Right hindlimb (tissue), 1 donor: ENCODE measurements around the gene SSTR3.

ENCODE experiments used
- DNase-seq: peaks from one replicate; pipeline ENCODE4 v3.0.0-alpha.2; 2018

Gene SSTR3

DNA sequence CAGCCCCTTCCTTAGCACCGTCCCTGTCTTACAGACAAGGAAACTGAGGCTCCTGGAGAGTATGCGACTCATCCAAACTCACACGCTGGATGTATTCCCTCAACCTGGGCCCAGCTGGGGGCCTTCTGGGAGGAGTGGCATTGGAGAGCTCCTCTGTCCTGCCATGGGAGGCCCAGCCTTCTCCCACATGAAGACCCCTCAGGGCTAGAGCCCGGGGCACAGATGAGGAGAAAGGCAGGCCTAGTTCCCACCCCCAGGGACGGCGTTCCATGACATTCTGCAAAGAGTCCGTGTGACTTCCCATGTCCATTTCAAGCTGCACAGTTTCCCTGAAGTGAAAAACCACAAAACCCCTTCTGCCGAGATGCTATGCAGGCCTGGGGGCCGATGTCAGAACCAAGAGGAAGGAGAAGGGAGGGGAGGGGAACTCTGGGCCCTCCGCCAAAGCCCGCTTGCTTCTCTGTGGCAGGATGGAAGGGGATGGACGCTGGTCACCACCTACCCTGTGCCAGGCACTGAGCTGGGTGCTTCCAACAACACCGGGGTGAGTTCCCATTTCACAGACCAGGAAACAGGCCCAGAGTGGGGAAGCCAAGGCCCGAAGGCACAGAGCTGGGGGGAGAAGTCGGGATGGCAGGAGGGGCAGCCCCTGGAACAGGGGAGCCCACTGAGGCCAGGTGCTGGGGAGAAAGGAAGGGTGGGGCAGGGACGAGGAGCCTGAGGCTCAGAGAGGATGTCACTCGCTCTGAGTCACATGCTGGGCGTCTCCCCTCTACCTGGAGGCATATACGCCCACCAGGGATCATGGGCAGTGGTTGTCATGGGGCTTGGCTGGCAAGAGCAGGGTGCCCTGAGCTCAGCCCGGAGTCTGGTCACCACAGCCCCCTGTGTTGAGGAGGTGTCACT, 16.1 kb upstream of the SSTR3 start:
- DNase-seq = peak; percentile 51

DNA sequence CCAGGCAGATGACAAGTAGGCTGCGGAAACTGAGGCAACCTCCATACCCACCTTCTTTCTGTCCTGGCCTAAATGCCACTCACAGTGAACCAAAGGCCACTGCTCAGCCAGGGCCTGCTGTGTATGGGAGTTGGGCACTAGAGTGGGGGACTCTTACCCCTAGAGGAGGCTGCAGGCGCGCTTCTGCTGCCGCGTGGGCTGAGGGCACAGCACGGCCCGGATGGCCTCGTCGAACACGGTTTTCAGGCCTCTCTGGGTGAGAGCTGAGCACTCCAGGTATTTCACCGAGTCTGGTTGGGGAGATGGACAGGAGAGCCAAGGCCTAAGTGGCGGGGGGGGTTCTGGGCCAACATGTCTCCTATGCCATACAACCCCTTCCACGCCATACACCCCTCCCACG, 14.2 kb upstream of the SSTR3 start:
- no peak for DNase-seq

- no peak for DNase-seq
These were observed 13.8 kb upstream of the SSTR3 start for GRCh38 chr22:37226087-37226486.

DNA sequence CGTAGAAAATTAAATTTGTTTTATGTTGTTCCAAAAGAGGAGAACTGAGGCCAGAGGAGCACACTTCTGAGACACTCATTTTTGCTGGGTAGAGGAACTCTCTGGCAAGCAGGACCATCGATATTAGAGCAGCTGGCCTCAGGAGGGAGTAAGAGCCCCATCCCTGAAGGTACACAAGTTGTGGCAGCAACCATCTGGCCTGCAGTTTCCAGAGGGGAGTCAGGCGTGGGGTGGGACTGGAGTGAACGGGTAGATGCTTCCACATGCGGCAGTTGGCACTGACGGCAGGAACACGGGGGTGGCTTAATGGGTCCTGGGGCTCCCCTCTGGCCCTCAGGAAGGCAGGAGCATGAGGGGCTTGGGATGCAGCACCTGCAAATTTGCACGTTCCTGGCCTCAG, 13.2 kb upstream of the SSTR3 start:
- no peak for DNase-seq

- no peak for DNase-seq
These were observed 12.6 kb upstream of the SSTR3 start for GRCh38 chr22:37224757-37225420.

DNA sequence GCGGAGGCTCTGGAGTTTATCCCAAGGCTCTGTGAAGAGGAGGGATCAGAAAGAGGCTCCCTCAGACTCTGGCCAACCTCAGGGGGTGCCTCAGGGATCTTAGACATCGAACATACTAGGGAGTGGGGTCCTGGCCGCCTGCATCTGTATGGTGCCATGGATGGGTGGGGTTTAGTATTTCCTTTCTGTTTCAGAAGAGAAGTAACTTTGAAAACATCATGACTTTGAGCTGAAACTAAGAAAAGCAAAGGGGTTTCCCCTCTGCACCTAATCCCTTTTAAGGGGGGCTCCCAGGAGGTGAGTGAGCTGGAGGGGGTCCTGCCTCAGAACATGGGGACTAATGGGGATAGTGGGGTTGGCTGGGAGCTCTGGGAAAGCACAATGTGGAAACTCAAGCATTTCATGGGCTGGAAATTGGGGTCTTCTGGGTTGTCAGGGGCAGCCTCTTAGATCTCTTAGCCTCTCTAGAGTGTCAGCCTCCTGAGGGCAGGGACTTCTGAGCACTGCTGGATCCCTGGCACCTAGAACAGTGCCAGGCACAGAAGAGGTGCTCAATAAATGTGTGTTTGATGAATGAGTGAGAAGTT, 11.8 kb upstream of the SSTR3 start:
- DNase-seq = no peak

DNA sequence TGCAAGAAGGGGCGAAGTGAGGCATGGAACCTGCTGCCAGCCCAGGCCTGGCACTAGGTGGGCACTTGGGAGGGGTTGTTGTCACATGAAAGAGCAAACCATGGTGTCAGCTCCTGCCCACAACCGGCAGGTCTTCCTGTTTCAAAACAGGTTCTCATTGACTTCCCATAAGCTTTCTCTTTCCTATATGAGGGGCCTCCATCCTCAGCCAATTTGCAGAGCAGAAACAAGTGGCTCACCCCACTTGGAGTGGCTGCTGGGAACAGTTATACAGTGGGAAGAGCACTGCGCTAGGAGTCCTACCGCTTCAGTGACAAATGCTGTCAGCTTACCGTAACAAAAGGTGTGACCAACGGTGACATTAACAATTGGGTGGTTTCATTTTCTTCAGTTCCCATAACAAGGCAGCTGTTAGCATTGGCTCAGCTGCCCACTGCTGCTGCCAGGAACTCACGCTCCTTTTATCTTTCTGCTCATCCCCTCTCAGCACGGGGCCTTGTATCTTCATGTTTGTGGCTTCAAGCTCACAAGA, 10.2 kb upstream of the SSTR3 start:
- DNase-seq = no peak

DNA sequence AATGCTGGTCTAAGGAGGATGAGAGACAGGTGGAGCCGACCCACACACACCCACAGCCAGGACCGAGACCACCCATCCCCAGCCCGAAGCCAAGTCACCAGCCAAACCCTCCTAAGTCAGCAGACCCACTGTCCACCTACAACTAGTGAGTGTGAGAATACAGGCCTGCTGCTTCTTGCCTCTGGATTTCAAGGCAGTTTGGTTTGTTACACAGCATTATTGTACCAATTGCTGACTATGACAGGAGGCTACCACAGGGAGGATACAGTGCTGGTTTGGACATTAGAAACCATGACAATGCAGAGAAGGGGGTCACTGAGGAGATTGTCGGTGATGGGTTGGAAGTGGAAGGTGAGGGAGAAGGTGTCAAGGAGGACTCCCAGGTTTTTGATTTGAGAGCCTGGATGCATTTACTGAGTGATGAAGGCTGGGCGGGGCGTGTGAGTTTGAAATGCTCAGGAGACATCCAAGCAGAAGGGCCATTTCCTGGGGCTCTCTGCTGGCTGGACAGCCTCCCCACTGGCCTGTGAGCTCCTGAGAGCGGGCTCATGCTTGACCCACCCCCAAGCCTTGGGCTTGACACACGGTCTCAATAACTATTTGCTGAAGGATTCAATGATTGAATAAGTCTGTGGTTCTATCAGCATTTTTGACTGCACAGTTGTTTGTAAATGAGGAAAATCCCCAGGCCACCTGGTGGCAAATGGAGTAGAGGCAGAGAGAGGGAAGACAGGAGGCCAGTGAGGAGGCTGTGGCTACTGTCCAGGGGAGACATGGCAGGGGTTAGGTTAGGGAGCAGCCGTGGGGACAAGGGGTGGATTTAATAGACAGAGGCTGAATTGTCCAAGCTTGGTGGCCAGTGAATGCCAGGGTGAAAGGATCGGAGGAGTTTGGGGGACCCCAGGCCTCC, 9.4 kb upstream of the SSTR3 start:
- no peak for DNase-seq

DNA sequence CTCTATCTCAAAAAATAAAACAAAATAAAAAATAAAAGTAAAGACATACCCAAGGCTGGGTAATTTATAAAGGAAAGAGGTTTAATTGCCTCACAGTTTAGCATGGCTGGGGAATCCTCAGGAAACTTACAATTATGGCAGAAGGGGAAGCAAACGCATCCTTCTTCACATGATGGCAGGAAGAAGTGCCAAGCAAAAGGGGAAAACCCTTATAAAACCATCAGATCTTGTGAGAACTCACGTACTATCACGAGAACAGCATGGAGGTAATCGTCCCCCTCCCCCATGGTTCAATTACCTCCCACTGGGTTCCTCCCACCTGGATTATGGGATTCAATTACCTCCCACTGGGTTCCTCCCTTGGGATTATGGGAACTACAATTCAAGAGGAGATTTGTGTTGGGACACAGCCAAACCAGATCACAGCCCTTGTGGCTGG, 8.3 kb upstream of the SSTR3 start:
- DNase-seq = no peak

DNA sequence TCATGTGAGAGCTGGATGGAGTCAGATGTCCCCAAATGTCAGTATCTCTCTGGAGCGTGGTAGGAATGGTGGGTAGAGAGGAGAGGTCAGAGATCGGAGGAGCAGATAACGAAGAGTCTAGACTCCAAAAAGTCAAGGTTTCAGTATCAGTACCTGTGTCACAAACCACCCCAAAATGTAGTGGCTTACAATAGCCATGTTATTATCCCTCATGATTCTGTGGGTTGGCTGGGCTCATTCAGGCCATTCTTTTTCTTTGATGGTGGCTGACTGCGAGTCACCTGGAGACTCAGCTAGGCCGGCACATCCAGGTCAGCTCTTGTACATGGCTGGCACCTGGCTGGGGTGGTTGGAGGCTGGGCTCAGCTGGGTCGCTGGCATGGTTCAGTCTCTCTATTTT, 7.3 kb upstream of the SSTR3 start:
- DNase-seq = no peak

- DNase-seq = no peak
These were observed 6.6 kb upstream of the SSTR3 start for GRCh38 chr22:37218771-37219411.

DNA sequence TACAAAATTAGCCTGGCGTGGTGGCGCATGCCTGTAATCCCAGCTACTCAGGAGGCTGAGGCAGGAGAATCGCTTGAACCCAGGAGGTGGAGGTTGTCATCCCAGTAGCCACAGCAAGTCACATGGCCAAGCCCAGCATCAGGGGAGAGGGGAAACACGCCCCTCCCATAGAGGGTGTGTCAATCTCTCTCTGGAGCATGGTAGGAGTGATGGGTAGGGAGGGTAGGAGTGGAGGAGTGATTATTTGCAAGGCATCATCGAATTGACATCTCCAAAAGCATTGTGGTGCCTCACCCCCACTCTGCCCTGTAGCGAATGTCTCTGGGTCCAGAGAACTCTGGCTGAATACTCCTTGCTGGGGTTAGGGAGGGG, 6.1 kb upstream of the SSTR3 start:
- no peak for DNase-seq

- DNase-seq = no peak
These were observed 3.6 kb upstream of the SSTR3 start for GRCh38 chr22:37215890-37216289.

DNA sequence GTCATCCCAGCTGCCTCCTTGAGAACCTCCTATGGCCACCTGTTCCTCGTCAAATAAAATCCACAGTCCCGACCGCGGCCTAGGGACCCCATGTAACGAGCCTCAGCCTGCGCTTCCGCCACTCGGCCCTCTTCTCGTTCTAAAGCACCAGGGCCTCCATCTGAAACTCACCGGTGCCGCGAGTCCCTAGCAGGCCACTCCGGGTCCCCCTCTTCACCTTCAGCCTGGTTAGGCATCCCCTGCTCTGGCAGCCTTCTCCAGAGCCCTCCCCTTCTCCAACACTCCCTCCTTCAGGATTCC, 2.4 kb upstream of the SSTR3 start:
- no peak for DNase-seq

GRCh38 chr22:37213941-37214730, 1.9 kb upstream of the SSTR3 start:
- no peak for DNase-seq

GRCh38 chr22:37213218-37213855, 1.1 kb upstream of the SSTR3 start:
- no peak for DNase-seq

GRCh38 chr22:37211866-37212173, 457 bp downstream of the SSTR3 start:
- DNase-seq = no peak

- no peak for DNase-seq
These were observed 1.0 kb downstream of the SSTR3 start for GRCh38 chr22:37211075-37211865.

DNA sequence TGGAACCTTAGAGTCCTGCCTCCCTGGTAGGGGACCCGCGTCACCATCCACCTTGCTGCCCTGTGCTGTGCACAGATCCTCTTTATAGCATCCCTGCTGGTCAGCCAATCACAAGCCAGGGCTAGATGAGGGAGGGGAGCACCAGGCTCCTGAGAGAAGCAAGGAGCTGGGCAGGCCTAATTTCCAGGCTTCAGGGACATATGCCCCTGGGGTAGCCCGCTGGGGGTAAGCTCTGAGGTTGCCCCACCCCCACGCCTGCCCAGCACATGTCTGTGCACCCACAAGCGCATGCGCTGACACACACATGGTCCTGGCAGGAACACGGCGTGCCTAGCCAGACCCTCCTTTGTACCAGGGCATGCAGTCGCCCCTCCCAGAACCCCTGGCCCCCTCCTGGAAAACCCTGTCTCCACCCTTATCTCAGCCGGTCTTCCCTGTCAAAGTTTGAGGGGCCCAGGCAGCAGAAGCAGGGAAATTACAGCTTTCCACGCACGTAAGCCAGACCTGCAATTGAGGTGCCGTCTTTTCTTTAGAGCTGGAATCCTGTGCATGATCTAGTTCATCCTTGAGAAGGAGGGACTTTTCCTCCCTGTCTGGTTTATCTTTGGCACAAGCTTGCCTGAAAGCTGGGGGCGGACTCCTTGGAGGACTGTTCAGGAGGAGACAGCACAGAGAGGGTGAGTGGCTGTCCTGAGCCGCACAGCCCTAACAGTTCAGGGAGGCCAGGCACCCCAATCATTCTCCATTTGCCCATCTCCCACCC, 2.1 kb downstream of the SSTR3 start:
- no peak for DNase-seq
